Measurements from ENCODE around the gene PIP5K1C. TPM values are rescaled to one million over a fixed set of nuclear protein-coding genes. Genes with fewer than 3 reads are reported as not detected.

PIP5K1C gene
- total and polyA plus RNA-seq, 10 donors: 6.2 to 41.9 (median 33.9) TPM

GRCh38 chr19:3637621-3638020 is 62.6 kb downstream of the PIP5K1C start:
- TF ChIP-seq POLR2A (IDR thresholded peaks at IDR 0.05): no peak
- TF ChIP-seq POLR2AphosphoS5 (IDR thresholded peaks at IDR 0.05): no peak
- TF ChIP-seq CTCF (IDR thresholded peaks at IDR 0.05 in 8 of 11, conservative IDR thresholded peaks at IDR 0.05 in 3 of 11): no peak
- WGBS, 5 donors: 88 to 95% (median 92%) methylated on average over 19 to 23 of the region's 23 CpGs
- Histone ChIP-seq H3K27ac (no peak overlapping the region), H3K36me3 (peaks cover 0 to 100% (median 63%) of the 10 kb centered on the region in 6 donors), H3K4me1 (no peaks in the 10 kb centered on the region), H3K27me3 (replicated peaks in 1 of 7) (no peaks in the 10 kb centered on the region), H3K4me3 (no peak overlapping the region), H3K9me3 (no peaks in the 10 kb centered on the region)
- intact Hi-C loops (cut with DNase I; ENCODE audit: low total_unique reads): no loop called here
- no peak for DNase-seq

- intact Hi-C loops (cut with DNase I; ENCODE audit: low total_unique reads): no loop called here
- no peak for DNase-seq
- H3K9me3 ChIP-seq: no peaks in the 10 kb centered on the region
- H3K36me3 ChIP-seq: peaks cover 0 to 100% (median 64%) of the 10 kb centered on the region in 6 donors
- no peaks in the 10 kb centered on the region for H3K27me3 ChIP-seq (replicated peaks in 1 of 7)
- 80 to 96% (median 94%) methylated on average over 4 to 20 of the region's 20 CpGs for WGBS, 5 donors
- no peak overlapping the region for H3K27ac ChIP-seq
- no peak for TF ChIP-seq CTCF (IDR thresholded peaks at IDR 0.05 in 8 of 11, conservative IDR thresholded peaks at IDR 0.05 in 3 of 11)
- no peak for TF ChIP-seq POLR2A (IDR thresholded peaks at IDR 0.05)
- no peak for TF ChIP-seq POLR2AphosphoS5 (IDR thresholded peaks at IDR 0.05)
- no peak overlapping the region for H3K4me3 ChIP-seq
- H3K4me1 ChIP-seq: no peaks in the 10 kb centered on the region
These were observed 63.3 kb downstream of the PIP5K1C start for GRCh38 chr19:3636962-3637361.

- peaks cover 0 to 100% (median 64%) of the 10 kb centered on the region in 6 donors for H3K36me3 ChIP-seq
- no peaks in the 10 kb centered on the region for H3K27me3 ChIP-seq (replicated peaks in 1 of 7)
- no peak for DNase-seq
These were observed 63.8 kb downstream of the PIP5K1C start for GRCh38 chr19:3636506-3636905.

GRCh38 chr19:3634496-3635045 is 65.7 kb downstream of the PIP5K1C start:
- DNase-seq: no peak
- WGBS, 5 donors: 94 to 96% (median 94%) methylated on average over 18 to 19 of the region's 19 CpGs
- H3K4me1 ChIP-seq: no peaks in the 10 kb centered on the region
- H3K4me3 ChIP-seq: no peak overlapping the region
- intact Hi-C loops (cut with DNase I; ENCODE audit: low total_unique reads): no loop called here
- H3K27ac ChIP-seq: no peak overlapping the region
- no peaks in the 10 kb centered on the region for H3K27me3 ChIP-seq (replicated peaks in 1 of 7)
- H3K9me3 ChIP-seq: no peaks in the 10 kb centered on the region
- H3K36me3 ChIP-seq: peaks cover 0 to 95% (median 53%) of the 10 kb centered on the region in 6 donors
- TF ChIP-seq POLR2AphosphoS5 (IDR thresholded peaks at IDR 0.05): peak in 1 of 3 donors; percentile 16
- no peak for TF ChIP-seq CTCF (IDR thresholded peaks at IDR 0.05 in 8 of 11, conservative IDR thresholded peaks at IDR 0.05 in 3 of 11)

More at GRCh38 chr19:3636506-3636905, 63.8 kb downstream of the PIP5K1C start:
- Histone ChIP-seq H3K4me1 (no peaks in the 10 kb centered on the region), H3K9me3 (no peaks in the 10 kb centered on the region), H3K27ac (no peak overlapping the region), H3K4me3 (no peak overlapping the region)
- TF ChIP-seq POLR2A (IDR thresholded peaks at IDR 0.05) (no peak), POLR2AphosphoS5 (IDR thresholded peaks at IDR 0.05) (no peak), CTCF (IDR thresholded peaks at IDR 0.05 in 8 of 11, conservative IDR thresholded peaks at IDR 0.05 in 3 of 11) (no peak)
- intact Hi-C loops (cut with DNase I; ENCODE audit: low total_unique reads): no loop called here
- WGBS, 5 donors: 66 to 95% (median 92%) methylated on average over 2 to 20 of the region's 20 CpGs
